Testis (tissue), 2 donors: ENCODE data around the gene CLCN4.

Experiments
- CTCF ChIP-seq, 3 experiments: fragments of 450-650 bp in 2 of 3; fragments of 200-600 bp in 1 of 3; sonication (generic) in 1 of 3; IDR thresholded peaks; one replicate each; pipeline ENCODE4 v1.5.1; 2016 to 2019; ENCODE audit warnings: antibody characterized with exemption in 3 of 3, mild to moderate bottlenecking in 2 of 3, moderate library complexity in 1 of 3
- POLR2A ChIP-seq: fragments of 450-650 bp; IDR thresholded peaks from one replicate; pipeline ENCODE4 v1.6.1; 2017; ENCODE audit warnings: antibody characterized with exemption, mild to moderate bottlenecking, moderate library complexity

GRCh38 chrX:10172877-10173276 is 16.1 kb downstream of the CLCN4 start:
- TF ChIP-seq CTCF (IDR thresholded peaks at IDR 0.05) (no peak), POLR2A (no peak)
